ENCODE data around the gene KLHDC2. TPM values are rescaled to one million over a fixed set of nuclear protein-coding genes. Genes with fewer than 3 reads are reported as not detected.

KLHDC2 gene
- polyA plus RNA-seq, 1 of the 3 experiments (the other 2 are of a cell fraction), result 41.1 TPM

GRCh38 chr14:49820176-49820575 lies 52.2 kb downstream of the KLHDC2 start:
- POLR2A ChIA-PET, result no interaction called here
- H3K4me1 ChIP-seq (ENCODE audit: control insufficient read depth in 1 of 2, insufficient read depth in 2 of 2, low read depth in 1 of 2, low read length in 1 of 2), result no peaks in the 10 kb centered on the region
- no peaks in the 10 kb centered on the region for H3K9me2 ChIP-seq
- no peaks in the 10 kb centered on the region for H4K20me1 ChIP-seq (ENCODE audit: insufficient read depth)
- no peak overlapping the region for H3K4me3 ChIP-seq (ENCODE audit: low read depth in 2 of 2, low read length in 1 of 2)
- no peak for TF ChIP-seq YY1 (IDR thresholded peaks at IDR 0.05; ENCODE audit: low read depth)
- no peak for TF ChIP-seq REST (IDR thresholded peaks at IDR 0.05; ENCODE audit: low read depth, low read length)
- TF ChIP-seq ZBTB33 (IDR thresholded peaks at IDR 0.05; ENCODE audit: borderline replicate concordance, low read depth), result no peak
- no peak for TF ChIP-seq GABPA (IDR thresholded peaks at IDR 0.05; ENCODE audit: low read depth)
- TF ChIP-seq SMC3 (IDR thresholded peaks at IDR 0.05; ENCODE audit: low read depth, low read length), result no peak
- TF ChIP-seq USF2 (IDR thresholded peaks at IDR 0.05; ENCODE audit: borderline replicate concordance, low read depth, low read length), result no peak
- no peak for TF ChIP-seq FOXM1 (IDR thresholded peaks at IDR 0.05; ENCODE audit: low read depth)
- TF ChIP-seq TEAD4 (IDR thresholded peaks at IDR 0.05; ENCODE audit: borderline replicate concordance, insufficient read depth), result no peak
- TF ChIP-seq RAD21 (IDR thresholded peaks at IDR 0.05; ENCODE audit: low read length), result no peak
- no peak for TF ChIP-seq FOXJ3 (CRISPR knock-in tag; IDR thresholded peaks at IDR 0.05)
- TF ChIP-seq TAF1 (IDR thresholded peaks at IDR 0.05; ENCODE audit: borderline replicate concordance, low read depth, low read length), result no peak
- no peak for TF ChIP-seq SIN3A (IDR thresholded peaks at IDR 0.05; ENCODE audit: borderline replicate concordance, low read depth, low read length)
- TF ChIP-seq RFX5 (IDR thresholded peaks at IDR 0.05; ENCODE audit: low read length), result no peak
- TF ChIP-seq MAX (IDR thresholded peaks at IDR 0.05; ENCODE audit: low read depth), result no peak
- no peak for TF ChIP-seq EZH2phosphoT487 (IDR thresholded peaks at IDR 0.05; ENCODE audit: borderline replicate concordance, low read depth)
- TF ChIP-seq NFIC (IDR thresholded peaks at IDR 0.05; ENCODE audit: borderline replicate concordance), result no peak
- no peak for TF ChIP-seq PBX3 (IDR thresholded peaks at IDR 0.05)
- TF ChIP-seq CTCF (IDR thresholded peaks at IDR 0.05), result no peak
- no peak for TF ChIP-seq NRF1 (IDR thresholded peaks at IDR 0.05; ENCODE audit: low read depth, low read length)
- TF ChIP-seq ELF1 (IDR thresholded peaks at IDR 0.05), result no peak
- peaks cover 10% of the 10 kb centered on the region for H3F3A ChIP-seq (replicated peaks; ENCODE audit: insufficient read depth)
- H2AFZ ChIP-seq (ENCODE audit: low read depth), result no peak overlapping the region
- H3K27me3 ChIP-seq (ENCODE audit: insufficient read depth), result no peaks in the 10 kb centered on the region
- 0 out of 2 replicates have a peak, but pooled peaks cover 6% of the 10 kb centered on the region for H3K9me3 ChIP-seq
- H3K79me2 ChIP-seq (ENCODE audit: insufficient read depth), result no peaks in the 10 kb centered on the region; the same call in 1 of the 2 replicates
- 96% methylated on average over 12 of the region's 12 CpGs for WGBS (ENCODE audit: low lambda C conversion rate)
- no peak overlapping the region for H3K9ac ChIP-seq
- H3K4me2 ChIP-seq, result no peak overlapping the region
- DNase-seq, result no peak
- CTCF ChIA-PET, result no interaction called here
- H3K27ac ChIP-seq (ENCODE audit: low read depth in 2 of 2, low read length in 1 of 2), result no peak overlapping the region
- peaks cover 65 to 80% of the 10 kb centered on the region in 2 experiments for H3K36me3 ChIP-seq (replicated peaks in 1 of 2; ENCODE audit: control insufficient read depth in 1 of 2, insufficient read depth in 2 of 2, low read length in 1 of 2)

Data from SK-N-SH (cell line).